ENCODE results near the gene SPPL3. TPM values are rescaled to one million over a fixed set of nuclear protein-coding genes. Genes with fewer than 3 reads are reported as not detected.

The SPPL3 gene
- polyA plus RNA-seq, 1 experiment = 13.2 TPM

- no peak for DNase-seq (ENCODE audit: low read depth)
- POLR2A ChIA-PET = interaction anchor here (0.6 kb wide), 1 partner anchor 16 kb away, joined by 3 read pairs; no protein-coding TSS in a partner anchor
- CTCF ChIA-PET = interaction anchor here (1.1 to 1.7 kb wide), 2 partner anchors 7 to 10 kb away, joined by 3 to 4 read pairs; no protein-coding TSS in a partner anchor
- Histone ChIP-seq H3K4me3 (ENCODE audit: low read depth, low read length) (no peak overlapping the region), H3K27me3 (ENCODE audit: control insufficient read depth, insufficient read depth, low read length) (no peaks in the 10 kb centered on the region), H3K36me3 (ENCODE audit: control insufficient read depth, insufficient read depth, low read length) (no peaks in the 10 kb centered on the region)
- TF ChIP-seq CTCF (IDR thresholded peaks at IDR 0.05; ENCODE audit: insufficient read depth, low read depth, low read length) = no peak
Measured at GRCh38 chr12:120885521-120885920, 18.6 kb downstream of the SPPL3 start.

DNA sequence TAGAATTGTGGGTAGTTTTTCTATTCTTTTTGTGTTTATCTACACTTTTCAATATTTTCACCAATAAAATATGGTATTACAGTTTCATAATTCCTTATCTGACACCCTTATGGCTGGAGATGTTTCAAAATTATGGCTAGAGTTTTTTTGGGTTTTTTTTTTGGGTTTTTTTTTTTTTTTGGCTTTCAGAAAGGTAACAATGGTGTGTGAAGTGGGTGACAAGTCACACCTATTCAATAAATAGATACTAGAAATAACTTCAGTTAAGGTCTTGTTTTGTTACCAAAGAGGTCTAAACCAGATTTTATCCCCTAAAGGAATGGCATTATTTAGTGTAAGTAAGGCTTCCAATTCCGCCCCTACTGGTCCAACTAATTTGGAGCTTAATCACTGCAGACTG is 19.5 kb downstream of the SPPL3 start:
- DNase-seq (ENCODE audit: low read depth) = no peak
- Histone ChIP-seq H3K27me3 (ENCODE audit: control insufficient read depth, insufficient read depth, low read length) (no peaks in the 10 kb centered on the region), H3K36me3 (ENCODE audit: control insufficient read depth, insufficient read depth, low read length) (no peaks in the 10 kb centered on the region), H3K4me3 (ENCODE audit: low read depth, low read length) (no peak overlapping the region)
- no peak for TF ChIP-seq CTCF (IDR thresholded peaks at IDR 0.05; ENCODE audit: insufficient read depth, low read depth, low read length)
- ChIA-PET CTCF (no interaction called here), POLR2A (no interaction called here)

DNA sequence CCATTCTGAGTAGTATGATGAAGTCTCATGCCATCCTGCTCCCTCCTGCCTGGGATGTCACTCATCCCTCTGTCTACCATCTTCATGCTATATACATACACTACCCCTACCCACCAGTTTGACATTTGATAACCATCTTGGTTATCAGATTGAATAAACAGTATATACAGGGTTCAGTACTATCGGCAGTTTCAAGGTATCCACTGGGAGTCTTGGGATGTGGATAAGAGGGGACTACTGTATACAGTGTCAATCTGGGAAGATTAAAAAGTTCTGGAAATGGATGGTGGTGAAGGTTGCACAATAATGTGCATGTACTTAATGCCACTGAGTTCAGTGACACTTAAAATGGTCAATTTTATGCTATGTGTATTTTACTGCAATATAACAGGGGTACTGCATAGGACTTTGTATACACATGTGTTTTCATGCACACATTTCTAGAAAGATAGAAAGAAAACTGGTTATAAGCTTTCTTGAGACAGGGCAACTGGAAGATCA is 22.1 kb downstream of the SPPL3 start:
- Histone ChIP-seq H3K27me3 (ENCODE audit: control insufficient read depth, insufficient read depth, low read length) (no peaks in the 10 kb centered on the region), H3K4me3 (ENCODE audit: low read depth, low read length) (no peak overlapping the region), H3K36me3 (ENCODE audit: control insufficient read depth, insufficient read depth, low read length) (no peaks in the 10 kb centered on the region)
- ChIA-PET POLR2A (no interaction called here), CTCF (no interaction called here)
- TF ChIP-seq CTCF (IDR thresholded peaks at IDR 0.05; ENCODE audit: insufficient read depth, low read depth, low read length) = no peak
- DNase-seq (ENCODE audit: low read depth) = no peak

DNA sequence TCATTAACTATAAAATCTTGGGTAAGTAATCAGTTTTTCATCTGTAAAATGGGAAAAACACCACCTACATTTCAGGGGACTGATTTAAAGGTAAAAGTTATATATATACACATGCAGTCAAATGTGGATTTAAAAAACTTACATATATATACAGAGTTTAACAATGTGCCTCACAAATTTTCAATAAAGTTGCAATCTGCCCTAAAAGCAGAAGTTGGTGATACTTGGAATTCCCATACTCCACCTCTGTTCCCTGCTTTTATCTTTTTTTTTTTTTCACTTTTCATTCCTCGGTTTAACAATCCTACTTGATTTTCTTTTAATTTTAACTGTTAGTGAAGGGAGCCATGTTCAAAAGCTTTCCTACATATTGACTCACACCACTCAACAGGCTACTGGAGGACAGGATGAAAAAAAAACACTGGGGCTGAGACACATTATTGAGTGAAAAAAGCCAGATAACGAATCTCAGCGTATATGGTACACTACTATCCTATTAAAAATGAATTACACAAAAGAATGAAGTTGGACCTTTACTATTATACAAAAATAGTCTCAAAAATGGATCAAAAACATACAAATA is 24.3 kb downstream of the SPPL3 start:
- DNase-seq (ENCODE audit: low read depth) = no peak
- no peak overlapping the region for H3K4me3 ChIP-seq (ENCODE audit: low read depth, low read length)
- ChIA-PET POLR2A (no interaction called here), CTCF (interaction anchor here (0.7 kb wide), 1 partner anchor 40 kb away, joined by 7 read pairs; no protein-coding TSS in a partner anchor)
- no peaks in the 10 kb centered on the region for H3K27me3 ChIP-seq (ENCODE audit: control insufficient read depth, insufficient read depth, low read length)
- H3K36me3 ChIP-seq (ENCODE audit: control insufficient read depth, insufficient read depth, low read length) = no peaks in the 10 kb centered on the region
- TF ChIP-seq CTCF (IDR thresholded peaks at IDR 0.05; ENCODE audit: insufficient read depth, low read depth, low read length) = no peak

- no peak for DNase-seq (ENCODE audit: low read depth)
- Histone ChIP-seq H3K36me3 (ENCODE audit: control insufficient read depth, insufficient read depth, low read length) (no peaks in the 10 kb centered on the region), H3K4me3 (ENCODE audit: low read depth, low read length) (no peak overlapping the region), H3K27me3 (ENCODE audit: control insufficient read depth, insufficient read depth, low read length) (no peaks in the 10 kb centered on the region)
- TF ChIP-seq CTCF (IDR thresholded peaks at IDR 0.05; ENCODE audit: insufficient read depth, low read depth, low read length) = no peak
- ChIA-PET POLR2A (interaction anchor here (0.7 kb wide), 1 partner anchor 141 kb away, joined by 5 read pairs; no protein-coding TSS in a partner anchor), CTCF (no interaction called here)
Measured at GRCh38 chr12:120879102-120879501, 25.1 kb downstream of the SPPL3 start.

Data from BJ (cell line).